Fibroblast of skin of scalp (primary cell): Measurements from ENCODE around the gene CCDC85C.

Experiments
- DNase-seq: peaks from one replicate; pipeline ENCODE4 v3.0.0-alpha.2; 2013

The CCDC85C gene

DNA sequence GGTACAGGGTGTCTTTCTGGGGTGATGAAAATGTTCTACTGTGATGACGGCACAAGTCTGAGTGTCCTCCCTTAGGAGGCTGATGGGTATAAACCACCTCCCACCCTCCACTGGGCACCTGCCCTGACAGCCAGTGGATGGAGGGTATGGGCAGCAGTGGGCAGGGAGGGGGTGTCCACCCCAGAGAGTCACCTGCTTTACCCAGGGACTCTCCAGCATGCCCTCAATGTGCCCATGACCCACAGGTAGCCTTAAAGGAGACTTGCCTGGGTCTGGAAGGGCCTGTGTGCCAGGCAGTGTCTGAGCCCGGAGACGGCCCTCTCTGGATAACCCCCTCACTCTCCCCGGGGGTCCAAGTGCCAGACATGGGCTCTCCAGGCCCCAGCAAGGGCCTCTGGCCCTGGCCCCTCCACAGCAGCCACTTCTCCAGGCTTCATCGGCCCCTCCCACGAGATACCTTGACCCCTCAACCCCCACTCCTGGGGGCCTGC, 84.0 kb downstream of the CCDC85C start:
- DNase-seq, result no peak

DNA sequence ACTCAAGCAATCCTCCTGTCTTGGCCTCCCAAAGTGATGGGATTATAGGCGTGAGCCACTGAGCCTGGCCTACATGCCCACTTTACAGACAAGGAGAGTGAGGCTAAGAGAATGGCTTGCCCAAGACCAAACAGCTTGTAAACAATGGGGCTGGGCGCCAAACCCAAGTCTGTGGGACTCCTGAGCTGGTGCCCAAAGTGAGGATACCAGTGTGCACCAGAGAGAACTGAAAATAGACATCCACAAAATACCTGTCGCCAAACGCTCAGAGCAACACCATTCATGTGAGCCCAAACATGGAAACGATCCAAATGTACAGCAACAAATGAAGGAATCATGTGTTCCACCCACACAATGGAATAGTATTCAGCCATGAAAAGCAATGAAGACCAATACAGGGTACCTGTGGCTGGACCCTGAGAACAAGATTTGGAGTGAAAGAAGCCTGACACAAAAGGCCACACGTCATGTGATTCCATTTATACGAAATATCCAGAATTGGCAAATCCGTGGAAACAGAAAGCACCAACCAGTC, 84.6 kb downstream of the CCDC85C start:
- DNase-seq, result no peak

DNA sequence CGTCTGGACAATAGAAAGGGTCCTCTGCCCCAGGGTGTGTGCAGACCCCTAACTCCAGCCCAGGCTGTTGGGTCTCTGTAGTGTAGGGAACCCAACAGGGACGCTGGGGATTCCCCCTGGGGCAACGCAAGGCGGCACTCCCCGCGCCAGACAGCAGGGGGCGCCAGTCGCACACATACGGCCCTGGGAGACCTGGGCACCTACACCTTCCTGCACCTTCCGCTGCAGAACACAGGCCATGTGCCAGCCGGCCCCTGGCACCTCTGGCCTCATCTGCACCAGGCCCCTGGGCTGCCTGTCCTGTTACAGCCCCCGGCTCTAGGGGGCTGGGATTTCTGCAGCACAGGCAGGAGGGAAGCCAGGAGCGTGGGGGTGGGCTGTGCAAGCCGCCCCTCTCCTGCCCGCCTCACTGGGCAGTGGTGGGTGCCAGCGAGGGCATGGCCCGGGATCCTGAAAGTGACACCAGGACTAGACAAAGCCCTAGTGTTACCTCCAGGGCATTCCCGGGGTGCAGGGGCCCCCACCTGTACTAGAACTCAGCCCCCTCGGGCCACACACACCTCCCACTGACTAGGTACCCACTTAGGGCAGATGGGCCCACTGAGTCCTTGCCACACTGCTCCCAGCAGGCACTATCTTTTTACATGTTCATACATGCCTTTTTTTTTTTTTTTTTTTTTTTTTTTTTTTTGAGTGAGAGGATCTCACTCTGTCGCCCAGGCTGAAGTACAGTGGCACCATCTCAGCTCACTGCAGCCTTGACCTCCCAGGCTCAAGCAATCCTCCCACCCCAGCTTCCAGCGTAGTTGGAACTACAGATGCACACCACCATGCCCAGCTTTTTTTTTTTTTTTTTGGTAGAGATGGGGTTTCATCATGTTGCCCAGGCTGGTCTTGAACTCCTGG, 85.3 kb downstream of the CCDC85C start:
- peak; percentile 50 for DNase-seq

DNA sequence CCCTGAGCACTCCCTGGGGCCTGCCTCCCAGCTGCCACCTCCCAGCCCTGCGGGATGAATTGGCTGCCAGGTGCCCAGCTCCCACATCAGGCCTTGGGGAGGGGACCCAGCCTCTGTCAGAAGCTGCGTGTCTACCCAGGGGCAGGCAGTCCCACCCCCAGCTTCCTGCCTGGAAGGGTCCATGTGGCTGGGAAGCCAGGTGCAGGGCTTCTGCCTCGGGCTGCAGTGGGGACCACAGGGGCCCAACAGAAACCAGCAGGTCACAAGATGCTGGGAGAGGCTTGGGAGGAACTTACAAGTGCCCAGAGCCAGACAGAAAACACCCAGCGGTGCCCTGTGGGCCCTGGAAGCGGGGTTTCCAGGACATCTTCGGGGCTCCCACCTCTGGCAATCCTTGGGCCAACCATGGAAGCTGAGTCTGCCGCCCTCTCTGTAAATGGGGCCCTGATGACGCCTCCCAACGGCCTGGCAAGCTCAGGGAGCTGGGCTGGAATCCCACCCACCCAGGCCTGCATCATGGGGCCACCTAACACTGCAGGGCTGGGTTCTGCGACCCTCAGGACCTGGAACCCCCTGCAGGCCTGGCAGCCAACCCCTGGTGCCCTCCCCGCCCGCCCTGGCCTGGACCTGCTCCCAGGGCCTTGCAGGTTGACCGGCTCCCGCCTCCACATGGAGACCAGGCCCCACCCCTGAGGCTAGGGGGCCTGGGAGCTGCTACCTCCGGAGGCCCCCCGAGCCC, 86.2 kb downstream of the CCDC85C start:
- DNase-seq, result no peak

DNA sequence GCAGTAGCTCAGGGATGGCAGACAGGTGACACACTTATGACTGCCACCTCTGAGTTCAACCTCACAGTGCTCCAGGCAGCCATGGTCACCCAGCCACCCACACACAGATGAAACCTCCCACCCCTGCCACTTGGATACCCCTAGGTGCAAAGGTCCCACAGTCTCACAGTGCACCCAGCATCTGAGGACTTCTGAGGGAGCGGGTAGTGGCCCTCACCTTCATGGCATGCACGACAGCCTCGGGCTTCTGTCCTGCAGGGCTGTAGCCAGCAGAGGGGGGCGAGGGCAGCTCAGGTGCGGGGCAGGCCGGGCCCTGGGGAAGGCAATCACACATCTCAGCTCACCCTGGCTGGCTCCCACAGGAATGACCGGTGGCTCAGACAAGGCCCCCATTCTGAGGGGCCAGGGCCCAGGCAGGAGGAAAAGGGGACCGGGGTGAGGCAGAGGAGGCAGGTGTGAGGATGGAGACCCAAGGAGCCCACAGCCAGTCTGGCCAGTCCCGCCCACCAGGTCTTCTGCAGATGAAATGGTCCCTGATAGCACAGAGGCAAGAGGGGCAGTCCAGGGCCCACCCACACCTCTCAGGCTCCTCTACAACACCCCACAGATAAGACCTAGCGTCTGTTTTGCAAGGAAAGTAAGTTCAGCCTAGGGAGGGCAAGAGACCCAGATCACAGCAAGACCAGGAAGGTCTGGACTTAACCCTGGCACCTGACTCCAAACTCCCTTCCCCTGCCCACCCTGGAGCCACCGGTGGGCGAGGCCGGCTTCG, 87.0 kb downstream of the CCDC85C start:
- no peak for DNase-seq

DNA sequence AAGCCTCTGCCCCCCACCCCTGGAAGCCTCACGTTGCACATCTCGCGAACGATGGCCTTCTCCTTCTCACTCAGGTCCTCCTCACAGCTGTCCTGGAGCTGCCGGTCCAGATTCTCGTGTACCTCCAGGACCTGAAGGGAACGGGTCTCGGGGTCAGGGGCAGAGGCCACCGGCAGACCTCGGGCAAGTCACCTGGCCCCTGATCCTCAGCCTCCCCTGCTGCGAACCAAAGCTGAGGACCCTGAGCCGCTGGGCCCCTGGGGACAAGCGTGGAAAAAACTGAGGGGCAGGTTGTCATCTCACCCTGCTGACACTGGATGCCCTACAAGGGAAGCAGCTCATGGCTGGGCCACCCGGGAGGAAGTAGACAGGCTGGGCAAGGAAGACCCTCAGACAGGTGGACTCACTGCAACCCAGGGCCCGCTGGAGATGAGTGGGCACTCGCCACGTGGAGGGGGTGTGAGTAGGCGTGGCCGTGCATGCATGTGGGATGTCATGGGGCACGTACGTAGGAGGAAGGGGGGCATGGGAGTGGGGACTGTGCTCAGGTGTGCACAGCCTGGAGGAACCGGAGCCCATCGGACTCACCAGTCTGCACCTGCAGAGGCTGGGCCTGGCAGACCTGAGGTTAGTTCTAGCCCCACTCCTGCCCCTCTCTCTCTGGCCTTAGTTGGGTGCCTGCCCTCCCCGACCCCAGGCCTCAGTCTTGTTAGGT, 87.7 kb downstream of the CCDC85C start:
- DNase-seq, result no peak

DNA sequence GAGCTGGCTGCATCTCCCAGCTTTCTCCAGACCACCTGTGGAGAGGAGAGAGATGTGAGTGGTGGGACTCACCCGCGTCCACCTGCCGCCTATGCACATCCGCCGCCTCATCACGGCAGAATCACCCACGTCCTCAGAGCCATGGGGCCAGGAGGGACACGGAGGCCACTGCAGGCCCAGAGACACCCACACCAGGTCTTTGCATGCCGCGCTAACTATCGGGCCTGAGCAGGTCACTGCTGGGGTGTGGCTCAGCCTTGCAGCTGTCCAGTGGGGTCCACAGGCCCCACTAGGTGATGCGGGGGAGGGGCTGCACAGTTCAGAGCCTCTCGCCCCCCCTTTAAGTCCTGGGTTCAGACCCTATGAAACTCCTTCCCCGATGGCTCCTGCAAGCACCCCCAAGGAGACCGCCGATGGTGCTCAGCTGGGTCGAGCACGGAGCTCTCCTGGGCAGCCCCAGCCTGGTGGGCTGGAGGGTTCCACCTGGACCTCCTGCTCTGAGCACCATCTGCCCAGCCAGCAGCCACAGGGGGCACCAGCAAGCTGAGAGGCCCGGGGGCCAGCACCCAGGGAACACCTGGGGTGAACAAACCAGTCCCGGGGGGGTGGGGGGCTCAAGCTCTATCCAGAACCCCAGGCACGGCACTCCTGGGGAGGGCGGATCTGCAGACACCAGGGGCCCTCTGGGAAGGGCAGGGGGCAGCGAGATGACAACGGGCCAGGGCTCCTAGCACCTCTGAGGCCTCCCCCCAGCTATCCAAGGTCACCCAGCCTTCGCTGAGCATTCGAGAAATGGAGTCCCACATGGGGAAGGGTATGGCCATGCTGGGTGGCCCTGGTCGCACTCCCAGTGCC, 88.5 kb downstream of the CCDC85C start:
- DNase-seq, result no peak

DNA sequence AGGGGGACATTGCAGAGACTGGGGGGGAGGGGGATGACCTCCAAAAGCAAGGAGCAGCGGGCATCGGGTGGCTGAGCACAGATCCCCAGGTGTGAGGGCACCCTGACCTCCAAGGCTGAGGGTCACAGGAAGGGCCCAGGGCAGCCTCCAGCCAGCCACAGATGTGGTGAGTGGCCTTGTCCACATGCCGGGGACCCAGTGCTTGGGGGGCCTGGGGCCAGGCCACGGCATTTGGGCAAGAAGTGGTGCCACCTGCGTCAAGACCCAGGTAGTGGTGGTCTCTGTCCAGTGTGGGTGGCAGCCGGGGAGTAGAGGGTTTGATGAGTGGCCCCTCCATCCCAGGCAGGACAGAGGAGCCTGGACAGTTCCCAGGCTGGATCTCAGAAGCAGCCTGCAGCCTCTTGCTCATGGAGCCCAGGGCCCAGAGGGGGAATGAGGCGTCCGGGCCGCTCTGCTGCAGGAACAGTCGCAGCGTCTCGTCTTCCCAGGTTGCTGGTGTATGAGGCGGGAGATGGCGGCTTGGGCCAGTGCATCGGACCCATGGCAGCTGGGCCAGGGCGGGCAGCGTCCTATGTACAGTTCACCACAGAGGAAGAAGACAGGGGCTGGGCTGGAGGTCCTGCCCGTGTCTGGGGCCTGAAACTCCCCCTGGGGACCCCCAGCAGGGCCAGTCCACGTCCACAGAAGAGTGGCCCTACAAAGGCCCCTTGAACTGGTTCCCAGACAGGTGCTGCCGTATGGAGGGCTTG, 89.3 kb downstream of the CCDC85C start:
- DNase-seq, result no peak

DNA sequence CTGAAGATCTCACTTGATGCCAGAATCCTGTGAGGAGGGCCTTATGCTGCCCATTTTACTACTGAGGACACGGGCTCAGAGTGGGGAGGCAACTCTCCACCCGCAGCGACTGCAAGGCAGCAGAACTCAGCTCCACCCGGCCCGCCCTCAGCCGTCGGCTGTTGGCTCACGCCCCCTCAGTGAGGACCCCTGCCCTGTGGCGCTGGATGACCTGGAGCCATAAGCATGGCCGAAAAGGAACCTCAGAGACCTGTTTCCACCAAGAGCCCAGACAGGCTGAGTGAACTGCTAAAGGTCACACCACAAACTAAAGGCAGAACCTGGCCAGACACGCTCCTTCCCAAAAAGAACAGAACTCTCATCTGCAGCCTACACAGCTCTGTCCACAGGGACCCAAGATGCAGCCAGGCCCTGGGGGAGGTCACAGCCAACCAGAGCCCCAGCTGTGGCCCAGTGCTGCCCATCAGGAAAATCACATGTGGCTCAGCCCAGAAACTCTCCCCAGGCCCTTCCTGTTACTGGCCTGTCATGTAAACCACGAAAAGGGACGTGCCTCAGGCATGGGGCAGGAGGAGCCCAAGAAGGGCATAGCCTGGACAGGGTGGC, 90.0 kb downstream of the CCDC85C start:
- DNase-seq, result no peak

DNA sequence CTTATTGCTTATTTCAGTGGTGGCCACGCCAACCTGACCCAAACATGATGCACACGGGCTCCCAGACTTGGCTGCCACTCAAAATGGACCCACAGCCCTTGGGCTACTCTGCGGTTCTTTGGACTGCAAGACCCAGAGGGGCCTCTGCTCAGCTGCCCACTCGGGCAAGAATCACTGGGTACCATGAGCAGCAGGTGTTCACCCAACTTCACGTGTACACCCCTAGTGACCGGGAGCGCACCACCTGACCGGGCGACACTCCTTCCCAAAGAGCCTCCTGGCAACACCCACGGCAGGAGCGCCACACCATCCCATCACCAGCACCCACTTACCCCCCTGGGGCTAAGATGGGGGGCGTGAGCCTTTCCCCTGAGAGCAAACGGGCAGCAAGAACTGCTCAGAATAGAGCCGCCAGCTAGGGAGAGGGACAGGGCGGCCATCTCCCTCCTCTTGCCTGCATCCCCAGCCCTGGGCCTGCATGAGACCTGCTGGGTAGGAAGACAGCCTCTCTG, 90.8 kb downstream of the CCDC85C start:
- no peak for DNase-seq

DNA sequence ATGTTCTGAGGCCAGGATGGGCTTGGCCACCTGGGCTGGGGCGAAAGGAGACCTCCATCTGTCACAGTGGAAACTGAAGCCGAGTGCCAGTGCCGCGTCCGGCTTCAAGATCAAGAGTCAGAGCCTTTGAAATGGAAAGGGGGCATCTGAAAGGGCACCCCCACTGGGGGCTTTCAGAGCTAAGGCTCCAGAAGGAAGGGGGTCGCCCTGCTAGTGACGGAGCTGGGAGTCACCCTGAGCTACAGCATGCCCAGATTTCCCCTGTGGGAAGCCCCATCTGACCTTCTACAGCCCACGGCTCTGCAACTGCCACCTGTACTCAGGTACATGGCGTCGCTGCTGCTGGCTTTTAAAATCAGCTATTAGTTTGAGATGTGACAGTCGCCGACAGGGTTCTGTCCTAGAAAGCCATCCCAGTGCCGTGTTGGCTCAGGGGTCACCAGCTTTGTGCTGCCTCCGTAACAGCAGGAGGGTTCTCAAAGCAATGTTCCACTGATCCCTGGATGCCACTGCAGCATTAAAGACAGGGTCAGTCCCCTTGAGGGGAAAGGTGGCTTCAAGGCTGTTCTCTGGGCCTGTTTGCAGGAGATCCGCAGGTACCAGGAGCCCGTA, 91.3 kb downstream of the CCDC85C start:
- DNase-seq, result no peak

DNA sequence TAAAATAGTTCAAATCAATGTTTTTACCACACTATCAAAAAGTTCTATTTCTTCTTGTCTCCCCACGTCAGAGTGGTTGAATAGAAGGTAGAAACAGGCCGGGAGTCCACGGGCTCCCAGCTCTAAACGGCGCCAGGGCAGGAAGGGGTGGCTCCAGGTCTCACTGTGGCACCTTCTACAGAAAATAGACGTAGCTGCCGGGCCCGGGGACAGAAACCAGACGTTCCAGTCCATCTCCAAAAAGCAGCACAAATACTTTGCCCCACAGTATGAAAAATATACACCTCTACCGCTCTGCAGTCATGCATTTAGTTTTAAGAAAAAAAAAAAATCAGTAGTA, 91.9 kb downstream of the CCDC85C start:
- no peak for DNase-seq

DNA sequence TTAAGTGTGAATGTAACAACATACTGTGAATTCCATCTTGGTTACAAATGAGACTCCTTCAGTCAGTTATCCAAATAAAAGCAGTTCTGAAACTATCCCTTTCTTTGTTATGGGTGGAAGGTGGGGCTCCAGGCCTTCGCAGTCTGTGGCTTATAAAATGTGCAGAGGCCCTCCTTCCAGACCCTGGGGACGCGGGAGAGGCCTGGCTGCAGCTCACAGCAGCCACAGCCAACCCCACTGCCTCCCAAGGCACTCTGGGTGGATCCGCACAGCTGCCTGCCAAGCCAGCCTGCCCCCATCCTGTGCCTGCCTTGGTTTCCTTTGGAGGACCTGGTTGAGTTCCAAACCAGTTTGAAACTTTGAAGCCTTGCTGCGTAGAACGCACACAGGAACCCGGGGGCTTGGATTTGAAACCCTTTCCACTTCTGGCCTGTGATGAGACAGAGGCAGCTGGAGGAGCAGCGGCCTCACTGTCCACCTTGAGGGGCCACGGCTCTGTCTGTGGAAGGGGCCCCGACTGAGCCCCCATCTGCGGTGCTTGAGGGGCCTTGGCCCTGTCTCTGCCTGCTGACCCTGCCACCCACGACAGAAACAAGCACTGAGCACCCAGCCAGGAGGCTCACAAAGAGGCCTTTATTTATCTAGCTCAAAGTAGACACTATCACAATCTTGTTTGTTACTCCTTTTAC, 92.4 kb downstream of the CCDC85C start:
- peak; percentile 94 for DNase-seq

DNA sequence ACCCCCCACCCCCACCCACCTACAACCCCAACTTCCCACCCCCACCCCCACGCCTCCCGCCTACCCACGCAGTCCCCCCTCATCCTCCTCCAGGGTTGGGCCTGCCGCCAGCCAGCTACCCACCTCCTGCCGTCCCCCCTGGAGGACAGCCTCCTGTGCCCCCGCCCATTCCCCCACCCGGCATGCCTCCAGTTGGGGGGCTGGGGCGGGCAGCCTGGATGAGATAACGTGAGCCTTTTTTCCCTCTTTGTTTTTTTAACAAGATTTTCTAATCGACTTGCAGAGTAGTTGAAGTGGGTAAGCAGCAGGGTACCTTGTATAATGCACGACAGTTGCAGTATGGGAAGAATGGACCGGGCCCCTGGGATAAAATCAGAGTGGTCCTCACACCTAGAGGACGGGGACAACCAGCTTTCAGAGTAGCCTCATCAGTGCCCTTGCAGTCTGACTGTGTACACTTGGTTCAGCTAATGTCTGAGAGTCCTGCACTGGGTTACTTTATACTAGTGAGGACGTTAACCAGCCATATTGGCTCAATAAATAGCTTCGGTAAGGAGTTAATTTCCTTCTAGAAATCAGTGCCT, 93.4 kb downstream of the CCDC85C start:
- no peak for DNase-seq

DNA sequence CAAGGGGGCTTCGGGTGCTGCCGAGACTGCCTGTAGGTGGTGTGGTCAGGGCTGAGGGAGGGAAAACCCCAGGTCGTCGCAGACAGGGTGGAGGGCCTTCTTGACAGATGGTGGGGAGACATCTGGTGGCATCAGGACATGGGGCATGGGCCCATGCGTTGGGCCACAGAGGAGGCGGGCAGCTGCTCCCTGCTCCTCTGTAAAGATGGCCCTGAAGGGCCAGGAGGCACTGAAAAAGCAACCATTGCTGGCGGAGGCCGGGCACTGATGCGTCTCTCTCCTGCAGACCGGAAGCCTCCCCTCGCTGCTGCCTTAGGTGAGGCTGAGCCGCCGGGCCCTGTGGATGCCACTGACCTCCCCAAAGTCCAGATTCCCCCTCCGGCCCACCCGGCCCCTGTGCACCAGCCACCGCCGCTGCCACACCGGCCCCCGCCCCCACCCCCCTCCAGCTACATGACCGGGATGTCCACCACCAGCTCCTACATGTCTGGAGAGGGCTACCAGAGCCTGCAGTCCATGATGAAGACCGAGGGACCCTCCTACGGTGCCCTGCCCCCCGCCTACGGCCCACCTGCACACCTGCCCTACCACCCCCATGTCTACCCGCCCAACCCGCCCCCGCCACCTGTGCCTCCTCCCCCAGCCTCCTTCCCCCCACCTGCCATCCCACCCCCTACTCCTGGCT, 94.0 kb downstream of the CCDC85C start:
- DNase-seq, result no peak

DNA sequence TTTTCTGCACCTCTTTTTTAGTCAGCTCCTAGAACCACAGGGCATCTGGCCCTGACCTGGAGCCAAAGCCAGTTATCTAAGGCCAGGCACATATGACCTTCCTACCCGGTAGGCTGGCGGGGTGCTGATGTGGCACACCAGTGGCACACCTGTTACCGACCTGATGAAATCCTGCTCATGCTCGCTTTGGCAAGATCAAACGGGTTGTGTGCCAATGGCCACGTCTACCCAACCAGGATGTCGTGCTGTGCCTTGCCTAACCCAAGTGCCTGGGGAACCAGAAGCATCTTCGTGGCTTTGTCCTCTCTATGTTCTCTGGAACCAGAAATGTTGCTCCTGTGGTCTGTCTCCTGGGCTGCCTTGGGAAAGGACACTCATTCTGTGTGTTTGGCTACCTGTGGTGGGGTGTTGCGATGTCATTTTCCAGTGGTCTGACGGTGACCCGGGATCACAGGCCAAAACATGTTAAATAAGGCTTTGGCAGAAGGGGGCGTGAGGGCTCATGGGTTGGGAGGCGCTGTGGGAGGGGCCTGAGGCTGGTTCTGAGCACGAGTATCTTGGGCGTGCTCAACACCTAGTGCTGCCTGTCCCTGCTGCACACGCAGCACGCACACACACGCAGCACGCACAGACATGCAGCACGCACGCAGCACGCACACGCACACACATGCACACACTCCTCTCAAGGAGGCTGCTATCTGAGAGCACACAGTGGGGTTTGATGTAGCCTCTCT, 94.9 kb downstream of the CCDC85C start:
- no peak for DNase-seq
